ENCODE measurements around the gene DCST2.
A peak's percentile ranks its signal among the peaks of the same experiment; 100 is the strongest.
"Not testable (repeated sequence)": the region's sequence is repeated elsewhere in the genome, so short reads cannot be mapped to it uniquely, and the experiment has no call there.

DCST2 gene

GRCh38 chr1:154998818-154999570, 34.6 kb downstream of the DCST2 start:
- DNase-seq (ENCODE audit: low read depth in 2 of 2), result peak; percentile 67 to 74

DNA sequence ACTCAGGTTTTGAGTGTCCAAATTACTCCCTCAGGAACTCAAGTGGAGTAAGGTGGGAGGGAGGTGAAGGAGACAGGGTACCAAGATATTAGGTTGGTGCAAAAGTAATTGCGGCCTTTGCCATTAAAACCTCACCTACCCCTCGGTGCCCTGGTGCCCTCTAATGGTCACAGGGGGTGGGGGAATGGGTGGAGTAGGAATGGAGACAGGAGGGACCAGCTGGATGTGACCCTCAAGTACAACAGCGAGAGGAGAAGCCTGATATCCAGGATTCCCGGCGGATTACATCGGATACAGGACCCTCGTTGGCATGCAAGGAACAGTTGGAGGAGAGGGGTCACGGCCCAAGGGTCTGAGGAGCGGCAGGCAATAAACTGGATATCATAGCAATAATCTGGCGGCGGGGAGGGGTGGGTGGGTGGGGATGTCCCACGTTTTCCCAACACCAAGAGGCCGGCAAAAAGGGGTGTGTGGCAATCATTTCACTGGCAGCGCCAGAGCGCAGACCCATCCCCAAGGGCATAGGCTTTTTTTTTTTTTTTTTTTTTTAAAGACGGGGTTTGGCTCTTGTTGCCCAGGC, 35.3 kb downstream of the DCST2 start:
- no peak for DNase-seq (ENCODE audit: low read depth in 2 of 2)

- no peak for DNase-seq (ENCODE audit: low read depth in 2 of 2)
Measured at GRCh38 chr1:154996966-154997701, 36.4 kb downstream of the DCST2 start.

DNA sequence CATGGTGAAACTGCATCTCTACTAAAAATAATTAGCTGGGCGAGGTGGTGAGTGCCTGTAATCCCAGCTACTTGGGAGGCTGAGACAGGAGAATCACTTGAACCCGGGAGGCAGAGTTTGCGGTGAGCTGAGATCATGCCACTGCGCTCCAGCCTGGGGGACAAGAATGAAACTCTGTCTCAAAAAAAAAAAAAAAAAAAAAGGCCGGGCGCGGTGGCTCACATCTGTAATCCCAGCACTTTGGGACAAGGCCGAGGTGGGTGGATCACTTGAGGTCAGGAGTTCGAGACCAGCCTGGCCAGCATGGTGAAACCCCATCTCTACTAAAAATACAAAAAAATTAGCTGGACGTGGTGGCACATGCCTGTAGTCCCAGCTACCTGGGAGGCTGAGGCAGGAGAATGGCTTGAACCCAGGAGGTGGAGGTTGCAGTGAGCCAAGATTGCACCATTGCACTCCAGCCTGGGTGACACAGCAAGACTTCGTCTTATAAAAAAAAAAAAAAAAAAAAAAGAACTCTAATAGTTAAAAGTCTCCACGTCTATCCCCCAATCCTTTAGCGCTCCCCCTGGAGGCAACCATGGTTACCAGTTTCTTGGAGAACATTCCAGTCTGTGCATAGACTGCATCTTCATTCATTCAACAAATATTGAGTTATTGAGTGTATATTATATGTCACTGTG, 38.1 kb downstream of the DCST2 start:
- DNase-seq (ENCODE audit: low read depth in 2 of 2), result not testable (repeated sequence)

GRCh38 chr1:154994591-154994990, 39.0 kb downstream of the DCST2 start:
- no peak for DNase-seq (ENCODE audit: low read depth in 2 of 2)

- no peak for DNase-seq (ENCODE audit: low read depth in 2 of 2)
Measured at GRCh38 chr1:154994269-154994587, 39.4 kb downstream of the DCST2 start.

DNA sequence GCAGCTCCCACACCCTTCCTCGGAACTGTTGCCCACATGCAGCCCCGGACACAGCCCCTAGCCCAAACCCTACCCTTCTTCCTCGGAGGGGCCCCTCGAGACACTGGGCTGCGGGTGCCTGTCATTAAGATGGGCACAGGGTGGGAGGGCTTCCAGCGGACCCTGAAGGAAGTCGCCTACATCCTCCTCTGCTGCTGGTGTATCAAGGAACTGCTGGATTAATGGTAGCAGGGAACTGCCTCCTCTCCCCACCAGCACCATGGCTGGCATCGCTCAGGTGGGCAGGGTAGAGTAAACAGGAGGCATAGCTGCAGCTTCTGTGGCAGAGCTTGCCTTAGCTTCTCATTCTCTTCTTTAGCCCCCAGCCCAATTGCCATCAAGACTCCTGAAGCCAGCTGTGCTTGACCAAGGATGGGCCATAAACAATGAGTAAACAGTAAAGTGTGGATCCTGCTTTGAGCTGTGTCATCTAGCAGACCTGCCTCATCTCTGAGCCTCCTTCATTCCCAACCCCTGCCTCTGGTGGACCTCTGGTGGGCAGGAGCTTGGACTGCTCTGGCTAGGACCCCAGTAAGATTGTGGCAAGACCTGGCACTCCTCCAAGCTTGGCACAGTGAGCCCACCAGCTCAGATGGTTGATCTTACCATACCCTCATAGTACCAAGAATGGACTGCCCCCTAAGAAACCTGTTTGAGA, 39.9 kb downstream of the DCST2 start, which contains the start of gene LENEP:
LENEP (plus strand) TSS at position 15 of the 697 bp plus-strand sequence; CDS start at position 37, 22 bp downstream.
- no peak for DNase-seq (ENCODE audit: low read depth in 2 of 2)

DNA sequence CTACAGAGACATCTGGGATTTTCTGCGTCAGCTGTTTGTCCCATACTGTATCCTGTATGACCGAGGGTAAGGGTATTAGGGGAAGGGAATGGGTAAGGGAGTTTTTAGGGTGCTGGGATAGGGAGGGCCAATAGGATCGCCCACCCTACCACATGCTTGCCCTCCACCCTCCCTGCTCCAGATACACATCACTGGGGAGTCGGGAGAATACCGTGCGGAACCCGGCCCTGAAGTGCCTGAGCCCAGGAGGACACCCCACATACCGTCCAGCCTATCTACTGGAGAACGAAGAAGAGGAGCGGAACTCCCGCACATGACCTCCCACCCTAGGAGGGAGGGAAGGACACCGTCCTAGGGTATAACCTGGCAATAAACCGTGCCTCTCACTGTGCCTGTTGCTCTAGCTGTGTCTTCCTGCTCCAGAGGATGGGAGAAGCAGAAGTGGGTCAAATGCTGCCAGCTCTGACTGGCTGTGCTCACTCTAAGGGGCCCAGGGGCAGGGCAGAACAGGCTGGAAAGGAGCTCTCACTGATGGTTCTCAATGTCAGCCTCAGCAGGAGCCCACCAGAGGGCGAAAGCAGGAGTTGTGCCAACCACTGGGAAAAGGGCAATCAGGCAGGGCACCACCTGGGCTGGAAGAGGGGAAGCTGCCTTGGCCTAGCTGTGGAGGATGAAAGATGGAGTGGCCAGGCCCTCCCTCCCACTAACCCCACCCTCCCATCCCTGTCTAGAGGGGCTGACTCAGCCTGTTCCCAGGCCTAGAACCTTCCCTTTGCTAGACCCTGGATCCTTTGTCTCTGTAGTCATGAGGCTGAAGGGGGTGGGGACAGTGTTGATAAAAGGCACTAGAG, 40.6 kb downstream of the DCST2 start:
- no peak for DNase-seq (ENCODE audit: low read depth in 2 of 2)

GRCh38 chr1:154990276-154990675, 43.3 kb downstream of the DCST2 start:
- DNase-seq (ENCODE audit: low read depth in 2 of 2), result no peak

DNA sequence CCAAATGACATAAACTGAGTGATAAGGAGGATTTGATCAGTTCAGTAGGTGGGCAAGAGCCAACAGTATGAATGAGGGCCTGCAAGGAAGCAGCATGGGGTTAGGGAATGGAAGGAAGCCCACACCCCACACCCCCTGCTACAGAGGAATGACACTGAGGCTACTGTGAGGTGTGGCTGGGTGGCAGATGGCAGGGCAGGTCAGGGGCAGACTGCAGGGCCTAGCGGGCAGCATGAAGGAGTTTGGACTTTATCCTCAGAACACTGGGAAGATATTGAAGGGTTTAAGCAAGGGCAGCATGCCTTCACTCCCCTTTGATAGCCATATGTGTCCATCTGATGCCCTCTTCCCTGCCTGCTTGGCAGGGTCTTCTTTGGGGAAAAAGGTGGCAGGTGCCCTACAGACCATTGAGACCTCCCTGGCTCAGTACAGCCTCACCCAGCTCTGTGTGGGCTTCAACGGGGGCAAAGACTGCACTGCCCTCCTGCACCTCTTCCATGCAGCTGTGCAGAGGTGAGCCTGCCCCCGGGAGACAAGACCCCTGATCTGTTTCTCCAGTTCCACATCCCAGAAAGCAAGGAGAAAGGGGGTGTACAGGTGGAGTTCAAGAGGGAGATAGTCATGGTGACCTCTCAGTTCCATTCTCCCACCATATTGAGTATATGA, 44.3 kb downstream of the DCST2 start:
- DNase-seq (ENCODE audit: low read depth in 2 of 2), result no peak

- no peak for DNase-seq (ENCODE audit: low read depth in 2 of 2)
Measured at GRCh38 chr1:154988058-154988954, 45.3 kb downstream of the DCST2 start.

- DNase-seq (ENCODE audit: low read depth in 2 of 2), result no peak
Measured at GRCh38 chr1:154987326-154987725, 46.3 kb downstream of the DCST2 start.

- DNase-seq (ENCODE audit: low read depth in 2 of 2), result not testable (repeated sequence)
Measured at GRCh38 chr1:154986736-154987135, 46.8 kb downstream of the DCST2 start.

DNA sequence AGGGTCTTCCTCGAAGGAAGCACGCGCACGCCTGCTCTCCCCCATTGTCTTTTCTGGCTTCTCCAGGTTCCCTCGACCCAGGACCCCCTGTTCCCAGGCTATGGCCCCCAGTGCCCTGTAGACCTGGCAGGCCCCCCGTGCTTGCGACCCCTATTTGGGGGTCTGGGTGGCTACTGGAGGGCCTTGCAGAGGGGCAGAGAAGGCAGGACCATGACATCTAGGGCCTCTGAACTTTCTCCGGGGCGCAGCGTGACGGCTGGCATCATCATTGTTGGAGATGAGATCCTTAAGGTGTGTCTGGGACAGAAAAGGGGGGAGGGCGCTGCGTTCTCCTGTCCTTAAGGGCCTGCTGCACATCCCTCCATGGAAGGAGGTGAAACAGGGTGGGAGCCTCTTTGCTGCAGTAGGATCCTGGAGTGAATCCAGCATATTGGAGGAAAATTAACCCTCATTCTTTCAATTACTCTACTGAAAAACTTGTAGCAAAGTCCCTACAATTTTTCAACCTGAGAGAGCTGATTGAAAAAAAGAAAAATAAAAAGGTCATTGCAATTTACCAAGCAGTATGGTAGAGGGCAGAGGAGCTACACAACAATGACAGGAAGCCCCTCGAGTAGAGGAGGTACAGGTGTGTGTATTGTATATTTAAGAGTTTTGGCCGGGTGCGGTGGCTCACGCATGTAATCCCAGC, 49.7 kb downstream of the DCST2 start:
- no peak for DNase-seq (ENCODE audit: low read depth in 2 of 2)

DNA sequence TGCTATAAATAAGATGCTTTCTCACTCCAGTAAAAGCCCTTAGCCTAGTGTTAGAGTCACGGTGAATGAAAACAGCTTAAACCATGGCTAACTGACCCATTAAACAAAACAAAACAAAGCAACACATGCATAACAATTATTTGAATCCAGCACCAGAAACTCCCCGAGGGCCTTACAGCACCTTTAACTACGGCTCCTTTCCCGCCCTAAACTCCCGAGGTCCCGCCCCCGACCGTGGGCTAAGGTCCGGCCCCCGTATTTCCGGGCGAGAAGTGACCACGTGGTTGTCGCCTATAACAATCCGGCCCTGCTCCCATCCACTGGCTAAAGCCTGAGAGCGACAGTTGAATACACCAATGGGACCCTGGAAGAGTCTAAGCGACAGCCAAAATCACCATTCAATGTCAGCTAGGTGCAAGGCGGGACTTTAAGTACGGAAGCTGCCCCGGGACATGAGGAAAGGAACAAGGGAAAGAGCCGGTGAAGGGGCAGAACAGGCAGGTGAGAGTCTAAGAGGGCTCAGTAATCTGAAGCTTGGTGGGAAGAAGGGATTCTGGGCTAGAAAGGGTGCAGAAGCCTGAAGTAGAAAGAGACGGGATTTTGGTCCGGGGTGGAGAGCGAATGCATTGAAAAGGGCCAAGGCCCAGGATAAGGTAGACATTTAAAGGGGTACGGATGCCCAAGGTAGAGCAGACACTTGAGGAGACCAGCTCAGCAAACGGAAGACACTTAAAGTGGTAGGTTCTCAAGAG, 50.5 kb downstream of the DCST2 start, which contains the start of gene FLAD1:
FLAD1 (plus strand) TSS at position 448 of the 752 bp plus-strand sequence. CDS start 351 bp downstream, outside the sequence.
- peak; percentile 91 to 95 for DNase-seq (ENCODE audit: low read depth in 2 of 2)

GRCh38 chr1:154982341-154982740, 51.2 kb downstream of the DCST2 start:
- DNase-seq (ENCODE audit: low read depth in 2 of 2), result no peak

- no peak for DNase-seq (ENCODE audit: low read depth in 2 of 2)
Measured at GRCh38 chr1:154978360-154978759, 55.2 kb downstream of the DCST2 start.

- DNase-seq (ENCODE audit: low read depth in 2 of 2), result not testable (repeated sequence)
Measured at GRCh38 chr1:154977762-154978161, 55.8 kb downstream of the DCST2 start.

Measured in activated CD4-positive, alpha-beta T cell treated with anti-CD3 and anti-CD28 coated beads for 24 hours (primary cell).